Measurements from ENCODE around the gene ABCG8.

ABCG8 gene

DNA sequence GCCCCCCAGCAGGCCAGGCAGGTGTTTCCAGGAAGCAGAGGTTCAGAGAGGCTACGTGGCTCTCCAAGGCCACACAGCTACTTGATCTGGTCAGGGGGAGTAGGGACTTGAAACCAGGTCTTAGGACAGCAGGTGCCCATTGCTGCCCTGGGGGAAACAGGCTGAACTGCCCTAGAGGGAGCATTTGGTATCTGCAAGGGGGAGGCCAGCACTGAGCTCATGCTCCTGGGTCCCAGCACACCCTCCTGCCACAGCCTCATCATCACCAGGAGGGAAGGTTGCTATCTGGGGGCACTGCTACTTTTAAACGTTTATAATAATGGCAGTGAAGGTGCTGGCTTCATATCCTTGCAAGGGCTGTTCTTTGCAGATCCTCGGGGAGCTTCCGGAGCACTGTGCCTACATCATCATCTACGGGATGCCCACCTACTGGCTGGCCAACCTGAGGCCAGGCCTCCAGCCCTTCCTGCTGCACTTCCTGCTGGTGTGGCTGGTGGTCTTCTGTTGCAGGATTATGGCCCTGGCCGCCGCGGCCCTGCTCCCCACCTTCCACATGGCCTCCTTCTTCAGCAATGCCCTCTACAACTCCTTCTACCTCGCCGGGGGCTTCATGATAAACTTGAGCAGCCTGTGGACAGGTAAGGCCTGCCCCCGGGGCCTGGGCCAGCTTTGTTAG, 36.1 kb downstream of the ABCG8 start:
- no peaks in the 10 kb centered on the region for H3F3A ChIP-seq (ENCODE audit: low read depth)
- no peak overlapping the region for H3K4me3 ChIP-seq (ENCODE audit: low read length, poor library complexity, severe bottlenecking)
- no peaks in the 10 kb centered on the region for H3K9me3 ChIP-seq (ENCODE audit: insufficient read depth, low read depth, low read length)
- no peaks in the 10 kb centered on the region for H3K79me2 ChIP-seq (ENCODE audit: insufficient read depth, low read length)
- TF ChIP-seq EZH2phosphoT487 (IDR thresholded peaks at IDR 0.05; ENCODE audit: borderline replicate concordance) (no peak), CTCF (conservative IDR thresholded peaks at IDR 0.05; ENCODE audit: low read length) (no peak)
- H3K9me2 ChIP-seq (replicated peaks; ENCODE audit: low read depth, low read length) = no peaks in the 10 kb centered on the region
- H3K9ac ChIP-seq (ENCODE audit: low read depth, low read length, poor library complexity, severe bottlenecking) = no peak overlapping the region
- no peaks in the 10 kb centered on the region for H3K36me3 ChIP-seq (ENCODE audit: insufficient read depth, low read length)
- no peak overlapping the region for H2AFZ ChIP-seq (ENCODE audit: low read length)
- H4K20me1 ChIP-seq (ENCODE audit: insufficient read depth, low read length, poor library complexity, severe bottlenecking) = no peaks in the 10 kb centered on the region
- no peaks in the 10 kb centered on the region for H3K27me3 ChIP-seq (ENCODE audit: insufficient read depth, low read length, poor library complexity, severe bottlenecking)
- no peak overlapping the region for H3K4me2 ChIP-seq (ENCODE audit: low read depth, low read length, poor library complexity, severe bottlenecking)
- peaks cover 4% of the 10 kb centered on the region for H3K4me1 ChIP-seq (ENCODE audit: insufficient read depth, low read length, poor library complexity, severe bottlenecking)

- Histone ChIP-seq H3K9me2 (replicated peaks; ENCODE audit: low read depth, low read length) (no peaks in the 10 kb centered on the region), H4K20me1 (ENCODE audit: insufficient read depth, low read length, poor library complexity, severe bottlenecking) (no peaks in the 10 kb centered on the region), H3K27me3 (ENCODE audit: insufficient read depth, low read length, poor library complexity, severe bottlenecking) (no peaks in the 10 kb centered on the region), H3K9me3 (ENCODE audit: insufficient read depth, low read depth, low read length) (no peaks in the 10 kb centered on the region), H3K4me3 (ENCODE audit: low read length, poor library complexity, severe bottlenecking) (peak overlapping the region; percentile 41), H3K4me1 (ENCODE audit: insufficient read depth, low read length, poor library complexity, severe bottlenecking) (peaks cover 4% of the 10 kb centered on the region), H3F3A (ENCODE audit: low read depth) (no peaks in the 10 kb centered on the region), H3K4me2 (ENCODE audit: low read depth, low read length, poor library complexity, severe bottlenecking) (peak overlapping the region; percentile 48), H3K79me2 (ENCODE audit: insufficient read depth, low read length) (no peaks in the 10 kb centered on the region), H3K36me3 (ENCODE audit: insufficient read depth, low read length) (no peaks in the 10 kb centered on the region), H2AFZ (ENCODE audit: low read length) (peak overlapping the region; percentile 73), H3K9ac (ENCODE audit: low read depth, low read length, poor library complexity, severe bottlenecking) (no peak overlapping the region)
- TF ChIP-seq CTCF (conservative IDR thresholded peaks at IDR 0.05; ENCODE audit: low read length) (peak; percentile 98), EZH2phosphoT487 (IDR thresholded peaks at IDR 0.05; ENCODE audit: borderline replicate concordance) (no peak)
Measured at GRCh38 chr2:43877782-43878464, 39.2 kb downstream of the ABCG8 start.

DNA sequence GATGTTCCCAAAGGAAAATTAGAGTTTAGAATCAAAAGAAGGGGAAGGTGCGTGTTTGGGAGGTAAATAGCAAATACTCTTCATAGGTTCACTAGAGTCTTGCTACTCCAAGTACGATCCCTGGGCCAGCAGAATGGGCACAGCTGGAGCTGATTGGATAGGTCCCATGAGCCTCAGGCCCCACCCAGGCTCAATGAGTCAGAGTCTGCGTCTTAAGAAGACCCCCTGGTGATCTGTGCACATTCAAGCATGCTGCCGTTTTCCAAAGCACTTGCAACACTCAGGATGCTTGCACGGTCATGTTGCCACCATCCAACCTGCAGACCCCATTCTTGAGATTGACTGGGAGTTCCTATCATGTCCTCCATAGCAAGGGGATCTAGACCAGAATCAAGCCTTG, 40.5 kb downstream of the ABCG8 start:
- H3K4me1 ChIP-seq (ENCODE audit: insufficient read depth, low read length, poor library complexity, severe bottlenecking) = peaks cover 4% of the 10 kb centered on the region
- H3K9me2 ChIP-seq (replicated peaks; ENCODE audit: low read depth, low read length) = no peaks in the 10 kb centered on the region
- no peaks in the 10 kb centered on the region for H3K9me3 ChIP-seq (ENCODE audit: insufficient read depth, low read depth, low read length)
- no peak overlapping the region for H3K4me2 ChIP-seq (ENCODE audit: low read depth, low read length, poor library complexity, severe bottlenecking)
- H4K20me1 ChIP-seq (ENCODE audit: insufficient read depth, low read length, poor library complexity, severe bottlenecking) = no peaks in the 10 kb centered on the region
- H3K36me3 ChIP-seq (ENCODE audit: insufficient read depth, low read length) = no peaks in the 10 kb centered on the region
- no peak overlapping the region for H2AFZ ChIP-seq (ENCODE audit: low read length)
- no peaks in the 10 kb centered on the region for H3F3A ChIP-seq (ENCODE audit: low read depth)
- no peak for TF ChIP-seq CTCF (conservative IDR thresholded peaks at IDR 0.05; ENCODE audit: low read length)
- no peak for TF ChIP-seq EZH2phosphoT487 (IDR thresholded peaks at IDR 0.05; ENCODE audit: borderline replicate concordance)
- H3K4me3 ChIP-seq (ENCODE audit: low read length, poor library complexity, severe bottlenecking) = no peak overlapping the region
- H3K9ac ChIP-seq (ENCODE audit: low read depth, low read length, poor library complexity, severe bottlenecking) = no peak overlapping the region
- no peaks in the 10 kb centered on the region for H3K27me3 ChIP-seq (ENCODE audit: insufficient read depth, low read length, poor library complexity, severe bottlenecking)
- H3K79me2 ChIP-seq (ENCODE audit: insufficient read depth, low read length) = no peaks in the 10 kb centered on the region

Measured in Loucy (cell line).